Gastroesophageal sphincter (tissue), 4 donors: ENCODE data around the gene PDLIM5. TPM values are rescaled to one million over a fixed set of nuclear protein-coding genes. Genes with fewer than 3 reads are reported as not detected.
A peak's percentile ranks its signal among the peaks of the same experiment; 100 is the strongest.

Source experiments
- ATAC-seq: fragments of 150-250 bp; one replicate; pipeline ENCODE4 v1.9.1; 2016; ENCODE audit warnings: mild to moderate bottlenecking, moderate library complexity
- H3K27ac ChIP-seq, 4 donors: fragments of 200-600 bp; sonication (generic) in 3 of 4; 1 replicate in 3 of 4; 2 replicates in 1 of 4; pipeline ENCODE4 v1.5.1; 2016 to 2019
- H3K27me3 ChIP-seq: fragments of 200-600 bp; sonication (generic); one replicate; pipeline ENCODE4 v1.5.1; 2019
- H3K36me3 ChIP-seq, 2 donors: fragments of 200-600 bp; sonication (generic); one replicate each; pipeline ENCODE4 v1.5.1; 2019; ENCODE audit warnings: control low read depth in 1 of 2
- H3K4me1 ChIP-seq, 3 donors: fragments of 200-600 bp; sonication (generic); 1 replicate in 2 of 3; 2 replicates in 1 of 3; pipeline ENCODE4 v1.5.1; 2016 to 2019; ENCODE audit warnings: control low read depth in 2 of 3
- H3K4me3 ChIP-seq, 2 donors: fragments of 200-600 bp; sonication (generic); one replicate each; pipeline ENCODE4 v1.5.1; 2019; ENCODE audit warnings: mild to moderate bottlenecking in 1 of 2, moderate library complexity in 1 of 2
- H3K9me3 ChIP-seq, 3 donors: fragments of 200-600 bp; sonication (generic); one replicate each; pipeline ENCODE4 v1.5.1; 2017 to 2019; ENCODE audit warnings: control low read depth in 2 of 3
- CTCF ChIP-seq, 4 experiments: fragments of 200-600 bp in 2 of 4; fragments of 450-650 bp in 2 of 4; sonication (generic) in 1 of 4; IDR thresholded peaks; one replicate each; pipeline ENCODE4 v1.5.1; 2017 to 2019; ENCODE audit warnings: antibody characterized with exemption in 4 of 4, mild to moderate bottlenecking in 2 of 4, moderate library complexity in 2 of 4
- EP300 ChIP-seq: sonication (generic); formaldehyde crosslinking; IDR thresholded peaks from one replicate; pipeline ENCODE4 v1.6.1; 2017; ENCODE audit warnings: antibody characterized with exemption, mild to moderate bottlenecking
- POLR2A ChIP-seq, 2 donors: fragments of 450-650 bp; IDR thresholded peaks; one replicate each; pipeline ENCODE4 v1.6.1; 2017; ENCODE audit warnings: antibody characterized with exemption in 2 of 2, mild to moderate bottlenecking in 2 of 2, moderate library complexity in 1 of 2
- POLR2AphosphoS5 ChIP-seq: sonication (generic); formaldehyde crosslinking; IDR thresholded peaks from one replicate; pipeline ENCODE4 v1.6.1; 2017; ENCODE audit warnings: antibody characterized with exemption
- WGBS, 2 donors: methylation state at CpG; one replicate each; pipeline ENCODE4 v1.1.5; 2018; ENCODE audit warnings: low coverage in 1 of 2; 5-methylcytosine and 5-hydroxymethylcytosine counted together
- total RNA-seq, 4 donors: library from RNA; depleted of rRNA; stranded (reverse); fragments of >200 nt; gene quantifications; one replicate each; pipeline ENCODE4 v1.1.0, GENCODE V29; 2016

PDLIM5 gene
- total RNA-seq, 4 donors from 2014 or later, result 100 to 223 (median 175) TPM

- Histone ChIP-seq H3K27ac (no peak overlapping the region), H3K9me3 (no peaks in the 10 kb centered on the region), H3K36me3 (no peaks in the 10 kb centered on the region), H3K4me3 (no peak overlapping the region), H3K27me3 (no peaks in the 10 kb centered on the region), H3K4me1 (no peaks in the 10 kb centered on the region)
- 67 to 70% methylated on average over 8 of the region's 8 CpGs for WGBS, 2 donors
- TF ChIP-seq POLR2AphosphoS5, result no peak
- no peak for TF ChIP-seq CTCF (IDR thresholded peaks at IDR 0.05)
- TF ChIP-seq EP300, result no peak
- TF ChIP-seq POLR2A (IDR thresholded peaks at IDR 0.05), result no peak
- ATAC-seq, result no peak
Measured at GRCh38 chr4:94701631-94702300, 250.0 kb downstream of the PDLIM5 start.

- no peaks in the 10 kb centered on the region for H3K9me3 ChIP-seq
- no peaks in the 10 kb centered on the region for H3K27me3 ChIP-seq
- no peak for ATAC-seq
- H3K4me1 ChIP-seq, result no peaks in the 10 kb centered on the region
- H3K27ac ChIP-seq, result no peak overlapping the region
- no peak for TF ChIP-seq POLR2A (IDR thresholded peaks at IDR 0.05)
- no peak for TF ChIP-seq EP300
- TF ChIP-seq CTCF (IDR thresholded peaks at IDR 0.05), result no peak
- TF ChIP-seq POLR2AphosphoS5, result no peak
- WGBS, 2 donors, result 76 to 100% methylated on average over 1 to 4 of the region's 5 CpGs
- H3K4me3 ChIP-seq, result no peak overlapping the region
- H3K36me3 ChIP-seq, result no peaks in the 10 kb centered on the region
Measured at GRCh38 chr4:94711635-94712034, 259.9 kb downstream of the PDLIM5 start.

- ATAC-seq, result no peak
- Histone ChIP-seq H3K27me3 (no peaks in the 10 kb centered on the region), H3K36me3 (no peaks in the 10 kb centered on the region), H3K9me3 (no peaks in the 10 kb centered on the region), H3K27ac (no peak overlapping the region), H3K4me3 (peak overlapping the region in 1 of 2 donors; percentile 7), H3K4me1 (no peaks in the 10 kb centered on the region)
- no peak for TF ChIP-seq EP300
- no peak for TF ChIP-seq CTCF (IDR thresholded peaks at IDR 0.05)
- TF ChIP-seq POLR2AphosphoS5, result no peak
- no peak for TF ChIP-seq POLR2A (IDR thresholded peaks at IDR 0.05)
- WGBS, 2 donors, result 31 to 54% methylated on average over 4 to 5 of the region's 5 CpGs
Measured at GRCh38 chr4:94714365-94715160, 262.8 kb downstream of the PDLIM5 start.

- ATAC-seq, result no peak
- H3K4me1 ChIP-seq, result no peaks in the 10 kb centered on the region
- H3K4me3 ChIP-seq, result no peak overlapping the region
- H3K9me3 ChIP-seq, result no peaks in the 10 kb centered on the region
- no peak overlapping the region for H3K27ac ChIP-seq
- WGBS, 2 donors, result 80 to 93% methylated on average over 3 to 6 of the region's 6 CpGs
- H3K27me3 ChIP-seq, result no peaks in the 10 kb centered on the region
- no peaks in the 10 kb centered on the region for H3K36me3 ChIP-seq
- TF ChIP-seq EP300, result no peak
- no peak for TF ChIP-seq CTCF (IDR thresholded peaks at IDR 0.05)
- no peak for TF ChIP-seq POLR2A (IDR thresholded peaks at IDR 0.05)
- no peak for TF ChIP-seq POLR2AphosphoS5
Measured at GRCh38 chr4:94715726-94716125, 264.0 kb downstream of the PDLIM5 start.

Other genes with a start within 250 kb of the PDLIM5 start
- 10 to 100 TPM; 12.8 to 25.8 (median 18.6) TPM for gene SMARCAD1, start 244.1 kb upstream of the PDLIM5 start, total RNA-seq
- gene HPGDS, start 109.1 kb upstream of the PDLIM5 start, total RNA-seq, result 1 to 10 TPM in 3 of 4 donors, under 1 TPM in 1; 0.47 to 2.0 (median 1.8) TPM